Fibroblast of lung (primary cell): ENCODE data around the gene PRUNE2. TPM values are rescaled to one million over a fixed set of nuclear protein-coding genes. Genes with fewer than 3 reads are reported as not detected.
A peak's percentile ranks its signal among the peaks of the same experiment; 100 is the strongest.

Experiments used
- DNase-seq, 2 donors: peaks; one replicate each; pipeline versions ENCODE4 v3.0.0 to v3.0.0-alpha.2; 2010; ENCODE audit warnings: low read depth in 2 of 2
- H2AFZ ChIP-seq: 2 replicates; pipeline ENCODE4 v1.5.1; 2012; ENCODE audit warnings: low read length, control low read depth, inconsistent platforms
- H3K27ac ChIP-seq: 2 replicates; pipeline ENCODE4 v1.5.1; 2011; ENCODE audit warnings: low read length, control low read depth; ENCODE audit not compliant: insufficient read depth
- H3K27me3 ChIP-seq: 2 replicates; pipeline ENCODE4 v1.5.1; 2011; ENCODE audit warnings: mild to moderate bottlenecking, low read length; ENCODE audit not compliant: control insufficient read depth, insufficient read depth
- H3K36me3 ChIP-seq: 2 replicates; pipeline ENCODE4 v1.5.1; 2011; ENCODE audit warnings: low read length; ENCODE audit not compliant: control insufficient read depth, insufficient read depth
- H3K4me1 ChIP-seq: 2 replicates; pipeline ENCODE4 v1.5.1; 2011; ENCODE audit warnings: low read length; ENCODE audit not compliant: control insufficient read depth, insufficient read depth; ENCODE audit errors: extremely low read depth
- H3K4me2 ChIP-seq: 2 replicates; pipeline ENCODE4 v1.5.1; 2011; ENCODE audit warnings: low read length, control low read depth; ENCODE audit not compliant: insufficient read depth; ENCODE audit errors: extremely low read depth
- H3K4me3 ChIP-seq, 4 experiments: fragments of 200-600 bp in 1 of 4; sonication (generic) in 1 of 4; replicated peaks in 1 of 4; 2 replicates each; pipeline ENCODE4 v1.5.1; 2011 to 2016; ENCODE audit warnings: low read length in 4 of 4, low read depth in 3 of 4, mild to moderate bottlenecking in 3 of 4, control low read depth in 2 of 4, inconsistent platforms in 1 of 4, mixed read lengths in 1 of 4; ENCODE audit not compliant: insufficient read depth in 1 of 4; ENCODE audit errors: control extremely low read depth in 1 of 4
- H3K79me2 ChIP-seq: 2 replicates; pipeline ENCODE4 v1.5.1; 2012; ENCODE audit warnings: mild to moderate bottlenecking, low read length, inconsistent platforms; ENCODE audit not compliant: control insufficient read depth, insufficient read depth
- H3K9ac ChIP-seq: 2 replicates; pipeline ENCODE4 v1.5.1; 2011; ENCODE audit warnings: mild to moderate bottlenecking, low read length, control low read depth; ENCODE audit not compliant: insufficient read depth
- H3K9me3 ChIP-seq: 2 replicates; pipeline ENCODE4 v1.5.1; 2012; ENCODE audit warnings: low read depth, low read length; ENCODE audit not compliant: control insufficient read depth, insufficient read depth
- H4K20me1 ChIP-seq: 2 replicates; pipeline ENCODE4 v1.5.1; 2011; ENCODE audit warnings: low read length; ENCODE audit not compliant: control insufficient read depth, insufficient read depth; ENCODE audit errors: extremely low read depth
- EZH2 ChIP-seq: IDR thresholded peaks from 2 replicates; pipeline ENCODE4 v1.5.1; 2012; ENCODE audit warnings: low read length, control low read depth, mild to moderate bottlenecking; ENCODE audit errors: missing control alignments
- polyA plus RNA-seq, 2 donors: library from polyadenylated mRNA; depleted of rRNA in 1 of 2; stranded (reverse) in 1 of 2; unstranded in 1 of 2; fragments of >200 nt; gene quantifications; 2 replicates each; pipeline ENCODE4 v1.2.1, GENCODE V29; 2011 to 2012; ENCODE audit warnings: missing spikeins in 1 of 2
- total RNA-seq: library from RNA; depleted of rRNA; stranded (reverse); fragments of >200 nt; gene quantifications from 2 replicates; pipeline ENCODE4 v1.2.1, GENCODE V29; 2014
- TF ChIP-seq, protein P1 (sequence below), 2 donors: IDR thresholded peaks in 1 of 2; conservative IDR thresholded peaks in 1 of 2; 1 replicate in 1 of 2; 2 replicates in 1 of 2; pipeline ENCODE4 v1.5.1; 2011 to 2012; ENCODE audit warnings: low read length in 2 of 2, control low read depth in 1 of 2, inconsistent platforms in 1 of 2, low read depth in 1 of 2, mild to moderate bottlenecking in 1 of 2

PRUNE2 gene
- total and polyA plus RNA-seq, 2 donors (not counting 1 experiment from before 2014, with no cell fraction given) = 5.4 to 95.6 TPM

DNA sequence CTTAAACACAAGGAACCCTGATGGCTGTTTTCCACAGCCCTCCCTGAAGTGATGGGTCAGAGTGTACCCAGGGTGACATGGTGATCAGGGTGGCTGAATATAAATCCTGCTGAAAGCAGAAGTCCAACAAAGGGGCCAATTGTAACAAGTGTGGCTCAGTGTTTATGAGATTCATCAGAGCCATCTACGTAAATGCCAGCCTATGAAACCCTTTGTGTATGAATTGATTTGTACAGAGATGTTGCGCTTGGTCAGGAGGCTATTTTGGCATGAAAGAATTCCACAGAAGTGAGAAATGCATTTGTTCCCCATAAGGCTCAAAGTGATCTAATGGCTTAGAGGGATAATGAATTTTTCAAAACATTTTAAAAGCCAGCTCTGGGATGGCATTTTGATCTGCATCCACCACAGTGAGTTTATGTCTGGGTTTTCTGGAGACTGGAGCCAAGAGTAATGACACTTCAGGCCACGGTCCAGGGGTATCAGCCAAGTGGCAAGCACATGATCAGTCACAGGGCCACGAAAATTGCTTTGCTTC lies 12.4 kb downstream of the PRUNE2 start:
- H3K9ac ChIP-seq = no peak overlapping the region
- H4K20me1 ChIP-seq = no peaks in the 10 kb centered on the region
- DNase-seq = peak in 1 of 2 donors; percentile 46
- no peak for TF ChIP-seq EZH2
- TF ChIP-seq, protein P1, sequence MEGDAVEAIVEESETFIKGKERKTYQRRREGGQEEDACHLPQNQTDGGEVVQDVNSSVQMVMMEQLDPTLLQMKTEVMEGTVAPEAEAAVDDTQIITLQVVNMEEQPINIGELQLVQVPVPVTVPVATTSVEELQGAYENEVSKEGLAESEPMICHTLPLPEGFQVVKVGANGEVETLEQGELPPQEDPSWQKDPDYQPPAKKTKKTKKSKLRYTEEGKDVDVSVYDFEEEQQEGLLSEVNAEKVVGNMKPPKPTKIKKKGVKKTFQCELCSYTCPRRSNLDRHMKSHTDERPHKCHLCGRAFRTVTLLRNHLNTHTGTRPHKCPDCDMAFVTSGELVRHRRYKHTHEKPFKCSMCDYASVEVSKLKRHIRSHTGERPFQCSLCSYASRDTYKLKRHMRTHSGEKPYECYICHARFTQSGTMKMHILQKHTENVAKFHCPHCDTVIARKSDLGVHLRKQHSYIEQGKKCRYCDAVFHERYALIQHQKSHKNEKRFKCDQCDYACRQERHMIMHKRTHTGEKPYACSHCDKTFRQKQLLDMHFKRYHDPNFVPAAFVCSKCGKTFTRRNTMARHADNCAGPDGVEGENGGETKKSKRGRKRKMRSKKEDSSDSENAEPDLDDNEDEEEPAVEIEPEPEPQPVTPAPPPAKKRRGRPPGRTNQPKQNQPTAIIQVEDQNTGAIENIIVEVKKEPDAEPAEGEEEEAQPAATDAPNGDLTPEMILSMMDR (conservative IDR thresholded peaks at IDR 0.05 in 1 of 2, IDR thresholded peaks at IDR 0.05 in 1 of 2; ENCODE audit: low read depth in 1 of 2, low read length in 2 of 2) = no peak
- no peak overlapping the region for H3K4me3 ChIP-seq
- no peaks in the 10 kb centered on the region for H3K79me2 ChIP-seq
- H2AFZ ChIP-seq = no peak overlapping the region
- no peaks in the 10 kb centered on the region for H3K36me3 ChIP-seq
- H3K27ac ChIP-seq = no peak overlapping the region
- H3K4me1 ChIP-seq = no peaks in the 10 kb centered on the region
- H3K4me2 ChIP-seq = no peak overlapping the region
- no peaks in the 10 kb centered on the region for H3K27me3 ChIP-seq
- H3K9me3 ChIP-seq = no peaks in the 10 kb centered on the region

DNA sequence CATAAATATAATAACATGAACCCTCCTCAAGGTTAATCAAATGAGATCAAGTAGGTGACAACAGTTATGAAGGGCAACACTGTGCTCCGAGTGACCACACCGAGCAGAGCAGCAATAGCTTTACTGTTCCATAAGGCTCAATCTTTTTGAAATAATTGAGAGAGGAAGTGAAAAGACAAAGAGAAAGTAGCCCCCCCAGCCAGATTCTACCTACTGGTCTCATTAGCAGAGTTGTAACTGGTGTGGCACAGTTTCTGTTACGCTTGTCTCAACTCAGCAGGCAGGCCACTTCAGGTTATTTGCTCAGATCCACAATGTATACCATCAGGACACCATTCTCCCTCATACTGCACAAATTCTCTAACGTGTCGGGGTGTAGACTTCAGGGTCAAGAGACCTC lies 14.0 kb downstream of the PRUNE2 start:
- H3K4me3 ChIP-seq = no peak overlapping the region
- H3K36me3 ChIP-seq = no peaks in the 10 kb centered on the region
- no peak overlapping the region for H3K4me2 ChIP-seq
- no peak for TF ChIP-seq EZH2
- TF ChIP-seq, protein P1 (conservative IDR thresholded peaks at IDR 0.05 in 1 of 2, IDR thresholded peaks at IDR 0.05 in 1 of 2; ENCODE audit: low read depth in 1 of 2, low read length in 2 of 2) = no peak
- H3K27ac ChIP-seq = no peak overlapping the region
- no peaks in the 10 kb centered on the region for H4K20me1 ChIP-seq
- H3K9ac ChIP-seq = no peak overlapping the region
- H3K9me3 ChIP-seq = no peaks in the 10 kb centered on the region
- no peak overlapping the region for H2AFZ ChIP-seq
- no peaks in the 10 kb centered on the region for H3K4me1 ChIP-seq
- H3K79me2 ChIP-seq = no peaks in the 10 kb centered on the region
- no peaks in the 10 kb centered on the region for H3K27me3 ChIP-seq
- DNase-seq = no peak

DNA sequence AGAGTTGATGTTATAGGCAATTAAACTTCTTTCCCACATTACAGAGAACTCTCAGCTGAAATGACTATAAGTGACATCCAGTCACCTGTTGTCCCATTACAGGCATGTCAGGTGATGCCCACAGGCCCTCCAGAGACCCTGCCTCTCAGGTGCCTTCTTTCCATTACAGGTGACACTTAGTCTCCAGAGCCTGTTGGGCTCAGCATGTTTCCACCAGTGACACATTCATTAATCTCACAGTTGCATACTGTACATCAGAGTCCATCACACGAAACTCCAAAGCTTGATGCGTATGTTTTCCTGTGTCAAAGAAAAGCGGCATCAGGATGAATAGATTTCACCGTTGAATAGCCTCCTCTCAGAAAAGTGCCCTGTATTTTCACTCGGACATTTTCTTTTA lies 14.6 kb downstream of the PRUNE2 start:
- no peaks in the 10 kb centered on the region for H3K4me1 ChIP-seq
- TF ChIP-seq, protein P1 (conservative IDR thresholded peaks at IDR 0.05 in 1 of 2, IDR thresholded peaks at IDR 0.05 in 1 of 2; ENCODE audit: low read depth in 1 of 2, low read length in 2 of 2) = no peak
- no peak for TF ChIP-seq EZH2
- no peaks in the 10 kb centered on the region for H3K79me2 ChIP-seq
- DNase-seq = no peak
- H3K9ac ChIP-seq = no peak overlapping the region
- H3K4me3 ChIP-seq = no peak overlapping the region
- no peak overlapping the region for H2AFZ ChIP-seq
- no peaks in the 10 kb centered on the region for H3K27me3 ChIP-seq
- H3K9me3 ChIP-seq = no peaks in the 10 kb centered on the region
- no peaks in the 10 kb centered on the region for H4K20me1 ChIP-seq
- H3K36me3 ChIP-seq = no peaks in the 10 kb centered on the region
- no peak overlapping the region for H3K27ac ChIP-seq
- H3K4me2 ChIP-seq = no peak overlapping the region
